ENCODE data around the gene FRMD6.

- TF ChIP-seq CTCF (IDR thresholded peaks at IDR 0.05) (no peak), POLR2A (IDR thresholded peaks at IDR 0.05) (no peak)
Observed at GRCh38 chr14:51668870-51669269, 17.2 kb downstream of the FRMD6 start.

Data from right lobe of liver (tissue), 4 donors.